GM23248 (cell line): ENCODE measurements around the gene SYF2. TPM values are rescaled to one million over a fixed set of nuclear protein-coding genes. Genes with fewer than 3 reads are reported as not detected.
"Not testable (repeated sequence)": the region's sequence is repeated elsewhere in the genome, so short reads cannot be mapped to it uniquely, and the experiment has no call there.

Source experiments
- DNase-seq: peaks from one replicate; pipeline ENCODE4 v3.0.0-alpha.2; 2015
- H2AFZ ChIP-seq: fragments of 200-600 bp; sonication (generic); 2 replicates; pipeline ENCODE4 v1.6.1; 2016; ENCODE audit warnings: antibody characterized with exemption
- H3F3A ChIP-seq: fragments of 200-600 bp; sonication (generic); 2 replicates; pipeline ENCODE4 v1.6.1; 2016; ENCODE audit warnings: mild to moderate bottlenecking, antibody characterized with exemption, mixed run types; ENCODE audit not compliant: insufficient read depth
- H3K27ac ChIP-seq: fragments of 200-600 bp; sonication (generic); 2 replicates; pipeline ENCODE4 v1.5.1; 2016; ENCODE audit warnings: mild to moderate bottlenecking
- H3K27me3 ChIP-seq: fragments of 200-600 bp; sonication (generic); replicated peaks from 2 replicates; pipeline ENCODE4 v1.6.1; 2016; ENCODE audit warnings: mild to moderate bottlenecking; ENCODE audit not compliant: insufficient read depth
- H3K36me3 ChIP-seq: fragments of 200-600 bp; sonication (generic); 2 replicates; pipeline ENCODE4 v1.6.1; 2016; ENCODE audit warnings: low read depth, mild to moderate bottlenecking
- H3K4me1 ChIP-seq: fragments of 200-600 bp; sonication (generic); 2 replicates; pipeline ENCODE4 v1.6.1; 2016; ENCODE audit warnings: mild to moderate bottlenecking; ENCODE audit not compliant: insufficient read depth
- H3K4me2 ChIP-seq: fragments of 200-600 bp; sonication (generic); one replicate; pipeline ENCODE4 v1.6.1; 2016; ENCODE audit warnings: mild to moderate bottlenecking; ENCODE audit not compliant: unreplicated experiment
- H3K4me3 ChIP-seq: fragments of 200-600 bp; sonication (generic); 2 replicates; pipeline ENCODE4 v1.5.1; 2016; ENCODE audit warnings: mild to moderate bottlenecking
- H3K79me2 ChIP-seq: fragments of 200-600 bp; sonication (generic); 2 replicates; pipeline ENCODE4 v1.6.1; 2016; ENCODE audit warnings: mild to moderate bottlenecking; ENCODE audit not compliant: insufficient read depth
- H3K9ac ChIP-seq: fragments of 200-600 bp; sonication (generic); 2 replicates; pipeline ENCODE4 v1.6.1; 2016; ENCODE audit warnings: mild to moderate bottlenecking
- H3K9me2 ChIP-seq: fragments of 200-600 bp; sonication (generic); 2 replicates; pipeline ENCODE4 v1.6.1; 2016; ENCODE audit warnings: mixed run types, mild to moderate bottlenecking, moderate library complexity; ENCODE audit not compliant: insufficient read depth
- H3K9me3 ChIP-seq: fragments of 200-600 bp; sonication (generic); one replicate; pipeline ENCODE4 v1.6.1; 2017; ENCODE audit warnings: low read depth
- H4K20me1 ChIP-seq: fragments of 200-600 bp; sonication (generic); 2 replicates; pipeline ENCODE4 v1.6.0; 2016; ENCODE audit not compliant: insufficient read depth
- EZH2 ChIP-seq: fragments of 200-600 bp; sonication (generic); IDR thresholded peaks from 2 replicates; pipeline ENCODE4 v1.6.1; 2018; ENCODE audit warnings: antibody characterized with exemption, mild to moderate bottlenecking; ENCODE audit not compliant: insufficient read depth, poor library complexity, severe bottlenecking
- EZH2phosphoT487 ChIP-seq: fragments of 200-600 bp; sonication (generic); IDR thresholded peaks from 2 replicates; pipeline ENCODE4 v1.6.1; 2018; ENCODE audit warnings: antibody characterized with exemption, moderate library complexity, mild to moderate bottlenecking, low read depth; ENCODE audit not compliant: insufficient read depth
- WGBS, 2 experiments: methylation state at CpG; one replicate each; pipeline ENCODE4 v1.1.6; 2015 to 2017; ENCODE audit warnings: low lambda C conversion rate in 2 of 2, low coverage in 1 of 2; ENCODE audit errors: missing lambda C conversion rate in 2 of 2; 5-methylcytosine and 5-hydroxymethylcytosine counted together
- in situ Hi-C: fragments of 300-500 bp; cut with MboI; formaldehyde crosslinking; loops from 2 replicates; pipeline ENCODE4 v1.15.0; 2020
- polyA plus RNA-seq: library from polyadenylated mRNA; unstranded; fragments of >200 nt; fragmentation: Nextera tagmentation; extraction: Ambion mirVana; gene quantifications from 2 replicates; pipeline ENCODE4 v1.2.1, GENCODE V29; 2016
- total RNA-seq: library from RNA; depleted of rRNA; stranded (reverse); fragments of >200 nt; shearing (Covaris generic); gene quantifications from 2 replicates; pipeline ENCODE4 v1.2.3, GENCODE V29; 2014; rRNA removed

Gene SYF2
- 31.7 and 50.3 TPM in 2 replicates for total RNA-seq
- 39.9 and 40.5 TPM in 2 replicates for polyA plus RNA-seq

DNA sequence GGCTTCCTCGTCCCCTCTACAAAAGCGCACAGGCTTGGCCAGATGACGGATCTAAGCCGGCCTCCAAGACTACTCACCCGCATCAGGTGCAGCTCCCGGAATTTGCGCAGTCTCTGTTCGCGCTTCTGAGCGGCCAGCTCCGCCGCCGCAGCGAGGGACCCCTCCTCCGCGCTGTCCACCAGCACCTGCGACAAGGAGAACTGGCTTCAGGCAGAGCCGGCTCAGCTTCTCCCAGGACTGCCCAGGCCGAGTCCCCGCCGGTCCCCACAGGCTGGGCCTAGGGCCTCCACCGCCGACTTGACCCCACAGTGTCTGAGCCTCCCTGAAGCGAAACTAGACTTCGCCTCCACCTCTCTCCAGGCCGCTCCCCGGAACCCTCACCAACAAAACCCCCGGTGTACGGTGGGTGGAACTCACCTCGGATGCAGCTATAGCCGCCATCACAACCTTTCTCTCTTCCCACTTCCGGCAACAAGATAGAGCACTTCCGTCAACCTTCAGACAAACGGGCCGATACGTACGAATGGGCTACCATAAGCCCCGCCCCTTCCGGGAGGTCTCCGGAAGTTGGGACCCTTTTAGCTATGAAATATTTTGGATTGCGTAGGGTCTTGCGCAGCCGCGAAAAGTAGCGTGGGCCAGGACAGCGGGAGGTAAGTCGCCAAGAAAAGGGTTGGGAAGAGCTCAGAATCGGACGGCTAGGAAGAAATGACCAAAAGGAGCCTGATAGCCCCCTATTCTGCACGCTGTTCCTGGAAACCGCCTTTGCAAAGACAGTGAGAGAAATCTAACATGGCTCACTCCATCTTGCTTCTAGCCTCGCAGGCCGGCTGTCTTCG lies at the start of gene SYF2:
SYF2 (minus strand) TSS at position 476 of the 839 bp plus-strand sequence; CDS start at position 441, 35 bp downstream.
- DNase-seq, result peak; percentile 97
- peak within 1 kb of the TSS; percentile 95 for H3K4me2 ChIP-seq
- H3K9me3 ChIP-seq, result no peaks in the 10 kb centered on the region
- peak within 1 kb of the TSS; percentile 92 for H3K4me3 ChIP-seq
- peak within 1 kb of the TSS; percentile 96 for H3K9ac ChIP-seq
- H2AFZ ChIP-seq, result peak within 1 kb of the TSS; percentile 77
- peaks cover 73% of the 10 kb centered on the region for H3K79me2 ChIP-seq
- no peaks in the 10 kb centered on the region for H4K20me1 ChIP-seq
- no peaks in the 10 kb centered on the region for H3K27me3 ChIP-seq
- peaks cover 34% of the 10 kb centered on the region for H3F3A ChIP-seq
- in situ Hi-C loops, result loop anchor here (25.0 kb wide), 1 partner anchor 580 kb away; the partner anchor contains the start of genes MTFR1L and SELENON
- H3K27ac ChIP-seq, result peak within 1 kb of the TSS; percentile 90
- 0 to 1% methylated on average over 54 of the region's 54 CpGs for WGBS, 2 experiments
- H3K9me2 ChIP-seq, result no peaks in the 10 kb centered on the region
- peaks cover 29% of the 10 kb centered on the region for H3K4me1 ChIP-seq
- peaks cover 22% of the 10 kb centered on the region for H3K36me3 ChIP-seq
- TF ChIP-seq EZH2 (no peak), EZH2phosphoT487 (no peak)

- 97% methylated on average over 4 of the region's 5 CpGs; no CpG with 5 or more reads in 1 of the 2 experiments for WGBS, 2 experiments
- DNase-seq, H3F3A ChIP-seq, H3K79me2 ChIP-seq, in situ Hi-C loops, H3K4me2 ChIP-seq, H3K9ac ChIP-seq, H3K36me3 ChIP-seq, H4K20me1 ChIP-seq, H3K4me3 ChIP-seq, H2AFZ ChIP-seq, H3K27ac ChIP-seq, H3K9me3 ChIP-seq, H3K9me2 ChIP-seq, H3K4me1 ChIP-seq, H3K27me3 ChIP-seq: not testable (repeated sequence)
These were observed 47.4 kb upstream of the SYF2 start for GRCh38 chr1:25279693-25280111.

DNA sequence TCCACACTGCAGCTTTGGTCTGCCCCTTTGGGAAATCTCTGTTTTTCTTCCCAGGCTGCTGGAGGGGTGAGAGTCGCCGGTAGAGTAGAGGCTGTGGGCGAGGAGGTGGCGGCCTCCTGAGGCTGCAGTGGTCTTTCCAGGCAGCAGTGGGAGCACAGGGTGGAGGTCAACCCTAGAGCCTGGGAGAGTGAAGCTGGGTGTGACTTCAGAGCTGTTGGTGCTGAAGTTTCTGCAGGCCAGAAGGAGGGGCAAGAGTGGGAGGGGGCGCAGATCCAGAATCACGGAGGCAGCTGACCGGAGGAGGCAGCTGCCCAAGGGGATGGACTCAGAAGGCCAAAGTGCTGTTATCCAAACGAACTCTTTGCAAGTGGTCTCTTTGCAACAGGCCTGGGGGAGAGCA lies 46.5 kb upstream of the SYF2 start:
- H3K27ac ChIP-seq, DNase-seq, H3K9me2 ChIP-seq, H3K4me3 ChIP-seq, H3K79me2 ChIP-seq, H3K36me3 ChIP-seq, H2AFZ ChIP-seq, in situ Hi-C loops, H3F3A ChIP-seq, H3K4me2 ChIP-seq, H3K9me3 ChIP-seq, H4K20me1 ChIP-seq, H3K27me3 ChIP-seq, H3K4me1 ChIP-seq, H3K9ac ChIP-seq: not testable (repeated sequence)
- 100% methylated on average over 1 to 4 of the region's 8 CpGs for WGBS, 2 experiments

GRCh38 chr1:25278358-25278757 lies 46.1 kb upstream of the SYF2 start:
- H4K20me1 ChIP-seq, H3K79me2 ChIP-seq, H3K4me2 ChIP-seq, DNase-seq, H3K27ac ChIP-seq, H3K36me3 ChIP-seq, H3K9me3 ChIP-seq, H3K4me1 ChIP-seq, H3K9ac ChIP-seq, H3F3A ChIP-seq, in situ Hi-C loops, H3K9me2 ChIP-seq, H2AFZ ChIP-seq, H3K4me3 ChIP-seq, H3K27me3 ChIP-seq: not testable (repeated sequence)
- WGBS, 2 experiments, result 76 to 90% methylated on average over 2 of the region's 2 CpGs

DNA sequence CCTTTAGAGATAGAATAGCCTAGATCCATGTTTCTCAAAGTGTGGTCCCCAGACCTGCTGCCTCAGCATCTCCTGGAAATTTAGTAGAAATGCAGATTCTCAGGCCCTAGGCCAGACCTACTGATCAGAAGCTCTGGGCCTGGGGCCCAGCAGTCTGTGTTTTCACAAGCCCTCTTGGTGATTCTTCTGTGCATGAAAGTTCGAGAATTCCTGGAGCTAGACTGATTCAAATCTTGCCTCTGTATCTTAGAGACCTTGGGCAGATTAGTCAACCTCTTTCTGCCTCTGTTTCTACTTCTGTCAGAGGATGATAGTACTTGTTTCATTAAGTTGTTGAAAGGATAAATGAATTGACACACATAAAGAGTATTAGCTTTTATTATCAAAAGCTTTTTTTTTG lies 45.0 kb upstream of the SYF2 start:
- H3K36me3 ChIP-seq, H3K79me2 ChIP-seq, DNase-seq, H3K4me1 ChIP-seq, H3K27me3 ChIP-seq, H3K27ac ChIP-seq, H3K4me3 ChIP-seq, in situ Hi-C loops, H3K9me2 ChIP-seq, H3F3A ChIP-seq, H4K20me1 ChIP-seq, H2AFZ ChIP-seq, H3K9ac ChIP-seq, H3K9me3 ChIP-seq, H3K4me2 ChIP-seq: not testable (repeated sequence)
- 80 to 100% methylated on average over 1 of the region's 1 CpG for WGBS, 2 experiments

GRCh38 chr1:25275648-25276047 lies 43.3 kb upstream of the SYF2 start:
- H3K27me3 ChIP-seq, H3K4me3 ChIP-seq, H3K79me2 ChIP-seq, H3K4me2 ChIP-seq, H3F3A ChIP-seq, H3K27ac ChIP-seq, H3K9ac ChIP-seq, H3K9me2 ChIP-seq, H3K4me1 ChIP-seq, H3K36me3 ChIP-seq, H2AFZ ChIP-seq, H3K9me3 ChIP-seq, in situ Hi-C loops, DNase-seq, H4K20me1 ChIP-seq: not testable (repeated sequence)
- 73 to 78% methylated on average over 4 of the region's 4 CpGs for WGBS, 2 experiments

DNA sequence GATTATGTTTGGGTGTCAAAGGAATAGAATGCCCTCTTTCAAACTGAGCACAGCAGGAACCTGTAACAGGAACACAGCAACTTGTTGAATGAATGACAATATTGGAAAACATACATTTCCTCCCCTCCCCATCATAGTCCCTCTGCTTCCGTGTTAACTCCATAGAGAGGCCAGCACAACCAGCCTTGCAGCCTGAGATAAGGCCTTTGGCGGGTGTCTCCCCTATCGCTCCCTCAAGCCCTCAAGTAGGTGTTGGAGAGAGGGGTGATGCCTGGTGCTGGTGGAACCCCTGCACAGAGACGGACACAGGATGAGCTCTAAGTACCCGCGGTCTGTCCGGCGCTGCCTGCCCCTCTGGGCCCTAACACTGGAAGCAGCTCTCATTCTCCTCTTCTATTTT lies 39.9 kb upstream of the SYF2 start, which contains the start of gene RHD:
RHD (plus strand) TSS at position 272 of the 400 bp plus-strand sequence; CDS start at position 311, 39 bp downstream.
- H3F3A ChIP-seq, H3K4me3 ChIP-seq, H3K9ac ChIP-seq, H3K27me3 ChIP-seq, H3K9me3 ChIP-seq, H4K20me1 ChIP-seq, in situ Hi-C loops, H3K4me2 ChIP-seq, H2AFZ ChIP-seq, H3K4me1 ChIP-seq, H3K79me2 ChIP-seq, H3K9me2 ChIP-seq, H3K27ac ChIP-seq, H3K36me3 ChIP-seq, DNase-seq: not testable (repeated sequence)
- 79 to 98% methylated on average over 6 to 8 of the region's 8 CpGs for WGBS, 2 experiments
